ENCODE data around the gene SLC38A3.

The SLC38A3 gene

GRCh38 chr3:50229490-50229889 is 24.4 kb downstream of the SLC38A3 start:
- Histone ChIP-seq H3K4me3 (ENCODE audit: low read length) (no peak overlapping the region), H3K9me3 (ENCODE audit: insufficient read depth, low read depth, low read length) (no peaks in the 10 kb centered on the region), H3K27ac (ENCODE audit: low read length) (no peak overlapping the region), H3K36me3 (ENCODE audit: insufficient read depth, low read depth, low read length) (no peaks in the 10 kb centered on the region), H3K27me3 (ENCODE audit: insufficient read depth, low read length) (peaks cover 10% of the 10 kb centered on the region), H3K4me1 (ENCODE audit: insufficient read depth, low read length) (peaks cover 8% of the 10 kb centered on the region), H3K9ac (ENCODE audit: low read depth, low read length) (no peak overlapping the region)

GRCh38 chr3:50230104-50230793 is 25.2 kb downstream of the SLC38A3 start:
- peaks cover 10% of the 10 kb centered on the region for H3K27me3 ChIP-seq (ENCODE audit: insufficient read depth, low read length)
- peaks cover 8% of the 10 kb centered on the region for H3K4me1 ChIP-seq (ENCODE audit: insufficient read depth, low read length)
- no peak overlapping the region for H3K9ac ChIP-seq (ENCODE audit: low read depth, low read length)
- no peak overlapping the region for H3K4me3 ChIP-seq (ENCODE audit: low read length)
- H3K9me3 ChIP-seq (ENCODE audit: insufficient read depth, low read depth, low read length) = no peaks in the 10 kb centered on the region
- H3K36me3 ChIP-seq (ENCODE audit: insufficient read depth, low read depth, low read length) = no peaks in the 10 kb centered on the region
- no peak overlapping the region for H3K27ac ChIP-seq (ENCODE audit: low read length)

GRCh38 chr3:50230794-50231125 is 25.7 kb downstream of the SLC38A3 start:
- no peak overlapping the region for H3K27ac ChIP-seq (ENCODE audit: low read length)
- H3K4me1 ChIP-seq (ENCODE audit: insufficient read depth, low read length) = peaks cover 8% of the 10 kb centered on the region
- peaks cover 10% of the 10 kb centered on the region for H3K27me3 ChIP-seq (ENCODE audit: insufficient read depth, low read length)
- no peaks in the 10 kb centered on the region for H3K9me3 ChIP-seq (ENCODE audit: insufficient read depth, low read depth, low read length)
- no peaks in the 10 kb centered on the region for H3K36me3 ChIP-seq (ENCODE audit: insufficient read depth, low read depth, low read length)
- no peak overlapping the region for H3K9ac ChIP-seq (ENCODE audit: low read depth, low read length)
- no peak overlapping the region for H3K4me3 ChIP-seq (ENCODE audit: low read length)

- Histone ChIP-seq H3K9me3 (ENCODE audit: insufficient read depth, low read depth, low read length) (no peaks in the 10 kb centered on the region), H3K36me3 (ENCODE audit: insufficient read depth, low read depth, low read length) (no peaks in the 10 kb centered on the region), H3K27ac (ENCODE audit: low read length) (no peak overlapping the region), H3K4me1 (ENCODE audit: insufficient read depth, low read length) (peaks cover 8% of the 10 kb centered on the region), H3K27me3 (ENCODE audit: insufficient read depth, low read length) (peaks cover 6% of the 10 kb centered on the region), H3K4me3 (ENCODE audit: low read length) (no peak overlapping the region), H3K9ac (ENCODE audit: low read depth, low read length) (no peak overlapping the region)
These were observed 26.5 kb downstream of the SLC38A3 start for GRCh38 chr3:50231581-50231980.

- no peaks in the 10 kb centered on the region for H3K36me3 ChIP-seq (ENCODE audit: insufficient read depth, low read depth, low read length)
- peaks cover 8% of the 10 kb centered on the region for H3K4me1 ChIP-seq (ENCODE audit: insufficient read depth, low read length)
- no peak overlapping the region for H3K27ac ChIP-seq (ENCODE audit: low read length)
- H3K9ac ChIP-seq (ENCODE audit: low read depth, low read length) = no peak overlapping the region
- no peaks in the 10 kb centered on the region for H3K27me3 ChIP-seq (ENCODE audit: insufficient read depth, low read length)
- H3K9me3 ChIP-seq (ENCODE audit: insufficient read depth, low read depth, low read length) = no peaks in the 10 kb centered on the region
- H3K4me3 ChIP-seq (ENCODE audit: low read length) = no peak overlapping the region
These were observed 27.2 kb downstream of the SLC38A3 start for GRCh38 chr3:50232303-50232702.

- Histone ChIP-seq H3K4me1 (ENCODE audit: insufficient read depth, low read length) (peaks cover 11% of the 10 kb centered on the region), H3K9ac (ENCODE audit: low read depth, low read length) (no peak overlapping the region)
These were observed 28.1 kb downstream of the SLC38A3 start for GRCh38 chr3:50233176-50233575.

GRCh38 chr3:50235716-50236483 is 30.8 kb downstream of the SLC38A3 start, which contains the start of gene GNAI2:
GNAI2 (plus strand) TSS chr3:50236204; CDS start chr3:50236336, 132 bp downstream.
- Histone ChIP-seq H3K4me1 (ENCODE audit: insufficient read depth, low read length) (peaks cover 26% of the 10 kb centered on the region; the same call in 1 of the 2 replicates), H3K27me3 (ENCODE audit: insufficient read depth, low read length) (no peaks in the 10 kb centered on the region), H3K4me3 (ENCODE audit: low read length) (peak within 1 kb of the TSS; percentile 82), H3K27ac (ENCODE audit: low read length) (peak within 1 kb of the TSS; percentile 42), H3K36me3 (ENCODE audit: insufficient read depth, low read depth, low read length) (peaks cover 5% of the 10 kb centered on the region; the same call in 1 of the 2 replicates), H3K9me3 (ENCODE audit: insufficient read depth, low read depth, low read length) (no peaks in the 10 kb centered on the region), H3K9ac (ENCODE audit: low read depth, low read length) (peak within 1 kb of the TSS; percentile 83)

More at GRCh38 chr3:50233176-50233575, 28.1 kb downstream of the SLC38A3 start:
- no peak overlapping the region for H3K4me3 ChIP-seq (ENCODE audit: low read length)
- no peaks in the 10 kb centered on the region for H3K27me3 ChIP-seq (ENCODE audit: insufficient read depth, low read length)
- H3K27ac ChIP-seq (ENCODE audit: low read length) = no peak overlapping the region
- H3K36me3 ChIP-seq (ENCODE audit: insufficient read depth, low read depth, low read length) = no peaks in the 10 kb centered on the region
- H3K9me3 ChIP-seq (ENCODE audit: insufficient read depth, low read depth, low read length) = no peaks in the 10 kb centered on the region

- Histone ChIP-seq H3K4me3 (ENCODE audit: low read length) (peak overlapping the region; percentile 82), H3K9ac (ENCODE audit: low read depth, low read length) (peak overlapping the region; percentile 83), H3K36me3 (ENCODE audit: insufficient read depth, low read depth, low read length) (peaks cover 5% of the 10 kb centered on the region; the same call in 1 of the 2 replicates), H3K4me1 (ENCODE audit: insufficient read depth, low read length) (peaks cover 31% of the 10 kb centered on the region), H3K9me3 (ENCODE audit: insufficient read depth, low read depth, low read length) (no peaks in the 10 kb centered on the region), H3K27ac (ENCODE audit: low read length) (peak overlapping the region; percentile 42), H3K27me3 (ENCODE audit: insufficient read depth, low read length) (no peaks in the 10 kb centered on the region)
These were observed 31.5 kb downstream of the SLC38A3 start for GRCh38 chr3:50236484-50237132.

- H3K4me1 ChIP-seq (ENCODE audit: insufficient read depth, low read length) = peaks cover 37% of the 10 kb centered on the region
These were observed 32.1 kb downstream of the SLC38A3 start for GRCh38 chr3:50237133-50237651.

GRCh38 chr3:50237754-50238548 is 32.9 kb downstream of the SLC38A3 start:
- Histone ChIP-seq H3K4me1 (ENCODE audit: insufficient read depth, low read length) (peaks cover 43% of the 10 kb centered on the region), H3K27ac (ENCODE audit: low read length) (peak overlapping the region; percentile 42), H3K9ac (ENCODE audit: low read depth, low read length) (peak overlapping the region; percentile 83; the same call in 1 of the 2 replicates), H3K9me3 (ENCODE audit: insufficient read depth, low read depth, low read length) (no peaks in the 10 kb centered on the region), H3K4me3 (ENCODE audit: low read length) (peak overlapping the region; percentile 82), H3K27me3 (ENCODE audit: insufficient read depth, low read length) (no peaks in the 10 kb centered on the region), H3K36me3 (ENCODE audit: insufficient read depth, low read depth, low read length) (peaks cover 5% of the 10 kb centered on the region; the same call in 1 of the 2 replicates)

More at GRCh38 chr3:50237133-50237651, 32.1 kb downstream of the SLC38A3 start:
- Histone ChIP-seq H3K27ac (ENCODE audit: low read length) (peak overlapping the region; percentile 42), H3K9ac (ENCODE audit: low read depth, low read length) (peak overlapping the region; percentile 83), H3K4me3 (ENCODE audit: low read length) (peak overlapping the region; percentile 82), H3K9me3 (ENCODE audit: insufficient read depth, low read depth, low read length) (no peaks in the 10 kb centered on the region), H3K27me3 (ENCODE audit: insufficient read depth, low read length) (no peaks in the 10 kb centered on the region), H3K36me3 (ENCODE audit: insufficient read depth, low read depth, low read length) (peaks cover 5% of the 10 kb centered on the region; the same call in 1 of the 2 replicates)
